ENCODE data around the gene THRA. TPM values are rescaled to one million over a fixed set of nuclear protein-coding genes. Genes with fewer than 3 reads are reported as not detected.

THRA gene
- polyA plus RNA-seq = 8.4 and 9.1 TPM in 2 replicates

GRCh38 chr17:40062329-40063186, at the start of gene THRA:
Gene THRA (plus strand): TSS chr17:40062965. CDS start chr17:40074489, 11,524 bp downstream.

DNA sequence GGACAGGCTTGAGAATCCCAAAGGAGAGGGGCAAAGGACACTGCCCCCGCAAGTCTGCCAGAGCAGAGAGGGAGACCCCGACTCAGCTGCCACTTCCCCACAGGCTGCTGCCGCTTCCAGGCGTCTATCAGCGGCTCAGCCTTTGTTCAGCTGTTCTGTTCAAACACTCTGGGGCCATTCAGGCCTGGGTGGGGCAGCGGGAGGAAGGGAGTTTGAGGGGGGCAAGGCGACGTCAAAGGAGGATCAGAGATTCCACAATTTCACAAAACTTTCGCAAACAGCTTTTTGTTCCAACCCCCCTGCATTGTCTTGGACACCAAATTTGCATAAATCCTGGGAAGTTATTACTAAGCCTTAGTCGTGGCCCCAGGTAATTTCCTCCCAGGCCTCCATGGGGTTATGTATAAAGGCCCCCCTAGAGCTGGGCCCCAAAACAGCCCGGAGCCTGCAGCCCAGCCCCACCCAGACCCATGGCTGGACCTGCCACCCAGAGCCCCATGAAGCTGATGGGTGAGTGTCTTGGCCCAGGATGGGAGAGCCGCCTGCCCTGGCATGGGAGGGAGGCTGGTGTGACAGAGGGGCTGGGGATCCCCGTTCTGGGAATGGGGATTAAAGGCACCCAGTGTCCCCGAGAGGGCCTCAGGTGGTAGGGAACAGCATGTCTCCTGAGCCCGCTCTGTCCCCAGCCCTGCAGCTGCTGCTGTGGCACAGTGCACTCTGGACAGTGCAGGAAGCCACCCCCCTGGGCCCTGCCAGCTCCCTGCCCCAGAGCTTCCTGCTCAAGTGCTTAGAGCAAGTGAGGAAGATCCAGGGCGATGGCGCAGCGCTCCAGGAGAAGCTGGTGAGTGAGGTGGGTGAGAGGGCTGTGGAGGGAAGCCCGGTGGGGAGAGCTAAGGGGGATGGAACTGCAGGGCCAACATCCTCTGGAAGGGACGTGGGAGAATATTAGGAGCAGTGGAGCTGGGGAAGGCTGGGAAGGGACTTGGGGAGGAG, 47.5 kb upstream of the THRA start, which contains the start of gene CSF3:
Gene CSF3, plus strand, starts transcription at position 436 of the 993 bp plus-strand sequence. Its CDS starts 35 bp downstream, at position 471.

GRCh38 chr17:40100419-40100668, 37.6 kb downstream of the THRA start, which contains the start of gene NR1D1:
Gene NR1D1 (minus strand): TSS chr17:40100589. CDS start chr17:40100094, 495 bp downstream.

GRCh38 chr17:40121181-40122135, 58.7 kb downstream of the THRA start, which contains the start of gene MSL1:
Gene MSL1 (plus strand): TSS chr17:40121971. CDS start chr17:40122613, 642 bp downstream.

Other genes starting within 250 kb of the THRA start
- gene IKZF3, start 198.7 kb upstream of the THRA start, polyA plus RNA-seq = 0.10 TPM in 1 of 2 replicates, not detected in the other
- not detected in 2 replicates for gene ZPBP2, start 194.8 kb upstream of the THRA start, polyA plus RNA-seq
- 2.9 TPM in 1 of 2 replicates, not detected in the other for gene GSDMB, start 144.3 kb upstream of the THRA start, polyA plus RNA-seq
- 32.9 and 42.7 TPM in 2 replicates for gene ORMDL3, start 135.4 kb upstream of the THRA start, polyA plus RNA-seq
- not detected in 2 replicates for gene LRRC3C, start 135.2 kb upstream of the THRA start, polyA plus RNA-seq
- gene GSDMA, start 100.0 kb upstream of the THRA start, polyA plus RNA-seq = not detected in 2 replicates
- 4.0 and 6.0 TPM in 2 replicates for gene PSMD3, start 82.2 kb upstream of the THRA start, polyA plus RNA-seq
- not detected in 2 replicates for gene CSF3, start 47.5 kb upstream of the THRA start, polyA plus RNA-seq
- gene MED24, start 8.6 kb upstream of the THRA start, polyA plus RNA-seq = 6.3 and 10.1 TPM in 2 replicates
- gene NR1D1, start 37.6 kb downstream of the THRA start, polyA plus RNA-seq = 5.1 and 10.0 TPM in 2 replicates
- gene MSL1, start 59.0 kb downstream of the THRA start, polyA plus RNA-seq = 14.9 and 15.2 TPM in 2 replicates
- gene CASC3, start 77.6 kb downstream of the THRA start, polyA plus RNA-seq = 9.1 and 16.2 TPM in 2 replicates
- 4.1 and 5.0 TPM in 2 replicates for gene RAPGEFL1, start 114.5 kb downstream of the THRA start, polyA plus RNA-seq
- gene WIPF2, start 156.3 kb downstream of the THRA start, polyA plus RNA-seq = 6.8 and 7.7 TPM in 2 replicates
- not detected in 2 replicates for gene CDC6, start 224.9 kb downstream of the THRA start, polyA plus RNA-seq
- 0.35 and 0.50 TPM in 2 replicates for gene RARA, start 246.2 kb downstream of the THRA start, polyA plus RNA-seq

Measured in Purkinje cell (primary cell).